Activated T-cell treated with anti-CD3 and anti-CD28 coated beads, Interleukin-2, amount 50 U/mL, for 4 hours (primary cell): Measurements from ENCODE around the gene UNC79. TPM values are rescaled to one million over a fixed set of nuclear protein-coding genes. Genes with fewer than 3 reads are reported as not detected.

Source experiments
- ATAC-seq, 2 donors: fragments of 200-7000 bp; cut with Tn5 transposase; one replicate each; pipeline ENCODE4 v1.10.0; 2021
- DNase-seq: peaks from one replicate; pipeline ENCODE4 v3.0.0-alpha.2; 2020
- H3K27me3 Mint-ChIP-seq: one replicate; pipeline ENCODE4 v1.8.0; 2021; ENCODE audit warnings: low read depth, mixed read lengths
- H3K36me3 Mint-ChIP-seq: one replicate; pipeline ENCODE4 v1.8.0; 2022; ENCODE audit warnings: mixed read lengths; ENCODE audit not compliant: insufficient read depth
- H3K4me1 Mint-ChIP-seq: one replicate; pipeline ENCODE4 v1.8.0; 2021; ENCODE audit warnings: low read depth, mixed read lengths
- H3K4me3 Mint-ChIP-seq: one replicate; pipeline ENCODE4 v1.8.0; 2021; ENCODE audit warnings: mild to moderate bottlenecking, moderate library complexity, mixed read lengths
- H3K9me3 Mint-ChIP-seq: one replicate; pipeline ENCODE4 v1.8.0; 2021; ENCODE audit warnings: mixed read lengths
- total RNA-seq, 3 donors: library from RNA; stranded (reverse); gene quantifications; one replicate each; pipeline ENCODE4 v1.2.1, GENCODE V29; 2021

Gene UNC79
- total RNA-seq, 3 donors from 2014 or later = not detected

- Mint-ChIP-seq H3K4me3 (no peak overlapping the region), H3K36me3 (no peaks in the 10 kb centered on the region), H3K9me3 (no peaks in the 10 kb centered on the region), H3K4me1 (no peaks in the 10 kb centered on the region), H3K27me3 (peaks cover 4% of the 10 kb centered on the region)
- DNase-seq = no peak
- no peak for ATAC-seq
Observed at GRCh38 chr14:93719256-93719655, 288.5 kb downstream of the UNC79 start.

GRCh38 chr14:93720076-93720815 is 289.5 kb downstream of the UNC79 start:
- ATAC-seq = no peak
- H3K4me3 Mint-ChIP-seq = no peak overlapping the region
- H3K36me3 Mint-ChIP-seq = no peaks in the 10 kb centered on the region
- peaks cover 4% of the 10 kb centered on the region for H3K27me3 Mint-ChIP-seq
- no peaks in the 10 kb centered on the region for H3K4me1 Mint-ChIP-seq
- no peaks in the 10 kb centered on the region for H3K9me3 Mint-ChIP-seq
- no peak for DNase-seq

- Mint-ChIP-seq H3K4me1 (no peaks in the 10 kb centered on the region), H3K4me3 (no peak overlapping the region), H3K36me3 (no peaks in the 10 kb centered on the region), H3K27me3 (no peaks in the 10 kb centered on the region), H3K9me3 (no peaks in the 10 kb centered on the region)
- DNase-seq (no peak), ATAC-seq (no peak)
Observed at GRCh38 chr14:93720981-93721483, 290.3 kb downstream of the UNC79 start.

GRCh38 chr14:93723001-93723400 is 292.3 kb downstream of the UNC79 start:
- DNase-seq (no peak), ATAC-seq (no peak)
- Mint-ChIP-seq H3K9me3 (no peaks in the 10 kb centered on the region), H3K4me1 (no peaks in the 10 kb centered on the region), H3K36me3 (no peaks in the 10 kb centered on the region), H3K27me3 (peaks cover 1% of the 10 kb centered on the region), H3K4me3 (no peak overlapping the region)

- Mint-ChIP-seq H3K27me3 (peaks cover 4% of the 10 kb centered on the region), H3K36me3 (no peaks in the 10 kb centered on the region), H3K9me3 (no peaks in the 10 kb centered on the region), H3K4me1 (no peaks in the 10 kb centered on the region), H3K4me3 (no peak overlapping the region)
- ATAC-seq (no peak), DNase-seq (no peak)
Observed at GRCh38 chr14:93725002-93725582, 294.4 kb downstream of the UNC79 start.

GRCh38 chr14:93725993-93726392 is 295.3 kb downstream of the UNC79 start:
- Mint-ChIP-seq H3K27me3 (peaks cover 4% of the 10 kb centered on the region), H3K36me3 (no peaks in the 10 kb centered on the region), H3K4me3 (no peak overlapping the region), H3K4me1 (no peaks in the 10 kb centered on the region), H3K9me3 (no peaks in the 10 kb centered on the region)
- DNase-seq (no peak), ATAC-seq (no peak)

- Mint-ChIP-seq H3K4me1 (no peaks in the 10 kb centered on the region), H3K4me3 (no peak overlapping the region), H3K36me3 (no peaks in the 10 kb centered on the region), H3K27me3 (peaks cover 4% of the 10 kb centered on the region), H3K9me3 (no peaks in the 10 kb centered on the region)
- no peak for DNase-seq
- ATAC-seq = no peak
Observed at GRCh38 chr14:93727039-93727740, 296.5 kb downstream of the UNC79 start.

GRCh38 chr14:93727917-93728650 is 297.3 kb downstream of the UNC79 start:
- H3K4me3 Mint-ChIP-seq = no peak overlapping the region
- no peaks in the 10 kb centered on the region for H3K4me1 Mint-ChIP-seq
- ATAC-seq (no peak), DNase-seq (no peak)
- H3K36me3 Mint-ChIP-seq = no peaks in the 10 kb centered on the region
- H3K27me3 Mint-ChIP-seq = peaks cover 4% of the 10 kb centered on the region
- H3K9me3 Mint-ChIP-seq = no peaks in the 10 kb centered on the region

- Mint-ChIP-seq H3K27me3 (peaks cover 4% of the 10 kb centered on the region), H3K9me3 (no peaks in the 10 kb centered on the region), H3K4me3 (no peak overlapping the region), H3K4me1 (no peaks in the 10 kb centered on the region), H3K36me3 (no peaks in the 10 kb centered on the region)
- DNase-seq (no peak), ATAC-seq (no peak)
Observed at GRCh38 chr14:93728651-93729016, 297.9 kb downstream of the UNC79 start.

- no peak overlapping the region for H3K4me3 Mint-ChIP-seq
- DNase-seq (no peak), ATAC-seq (no peak)
- peaks cover 4% of the 10 kb centered on the region for H3K27me3 Mint-ChIP-seq
- H3K36me3 Mint-ChIP-seq = no peaks in the 10 kb centered on the region
- H3K4me1 Mint-ChIP-seq = no peaks in the 10 kb centered on the region
- no peaks in the 10 kb centered on the region for H3K9me3 Mint-ChIP-seq
Observed at GRCh38 chr14:93729993-93730392, 299.3 kb downstream of the UNC79 start.

GRCh38 chr14:93731753-93732152 is 301.0 kb downstream of the UNC79 start:
- Mint-ChIP-seq H3K27me3 (peaks cover 4% of the 10 kb centered on the region), H3K36me3 (no peaks in the 10 kb centered on the region), H3K4me3 (no peak overlapping the region), H3K4me1 (no peaks in the 10 kb centered on the region), H3K9me3 (no peaks in the 10 kb centered on the region)
- DNase-seq (no peak), ATAC-seq (no peak)

GRCh38 chr14:93732524-93732923 is 301.8 kb downstream of the UNC79 start:
- DNase-seq (no peak), ATAC-seq (no peak)
- Mint-ChIP-seq H3K9me3 (no peaks in the 10 kb centered on the region), H3K27me3 (peaks cover 7% of the 10 kb centered on the region), H3K4me3 (no peak overlapping the region), H3K4me1 (no peaks in the 10 kb centered on the region), H3K36me3 (no peaks in the 10 kb centered on the region)

GRCh38 chr14:93733231-93733630 is 302.5 kb downstream of the UNC79 start:
- no peak for DNase-seq
- Mint-ChIP-seq H3K36me3 (no peaks in the 10 kb centered on the region), H3K9me3 (no peaks in the 10 kb centered on the region), H3K4me1 (no peaks in the 10 kb centered on the region), H3K4me3 (no peak overlapping the region), H3K27me3 (peaks cover 10% of the 10 kb centered on the region)
- no peak for ATAC-seq

- Mint-ChIP-seq H3K27me3 (peaks cover 9% of the 10 kb centered on the region), H3K4me1 (no peaks in the 10 kb centered on the region), H3K9me3 (no peaks in the 10 kb centered on the region), H3K36me3 (no peaks in the 10 kb centered on the region), H3K4me3 (no peak overlapping the region)
- ATAC-seq (no peak), DNase-seq (no peak)
Observed at GRCh38 chr14:93733631-93734030, 302.9 kb downstream of the UNC79 start.
